Trophoblast cell (in vitro differentiated cells and primary cell): ENCODE results near the gene ADK.

Experiments used
- DNase-seq, 2 donors: peaks; one replicate each; pipeline ENCODE4 v3.0.0-alpha.2; 2016
- H2AFZ ChIP-seq: 2 replicates; pipeline ENCODE4 v1.6.1; 2013; ENCODE audit warnings: low read length, moderate library complexity, mild to moderate bottlenecking; ENCODE audit not compliant: insufficient read depth, poor library complexity
- H2AK5ac ChIP-seq: 2 replicates; pipeline ENCODE4 v1.6.1; 2013; ENCODE audit warnings: mild to moderate bottlenecking, low read length
- H2BK120ac ChIP-seq: 2 replicates; pipeline ENCODE4 v1.6.1; 2013; ENCODE audit warnings: low read length, mild to moderate bottlenecking, moderate library complexity; ENCODE audit not compliant: insufficient read depth, poor library complexity
- H2BK12ac ChIP-seq: 2 replicates; pipeline ENCODE4 v1.6.1; 2013; ENCODE audit warnings: mild to moderate bottlenecking, low read length, moderate library complexity
- H2BK5ac ChIP-seq: 2 replicates; pipeline ENCODE4 v1.6.1; 2013; ENCODE audit warnings: low read length, low read depth, moderate library complexity, mild to moderate bottlenecking; ENCODE audit not compliant: poor library complexity
- H3K14ac ChIP-seq: 2 replicates; pipeline ENCODE4 v1.6.1; 2013; ENCODE audit warnings: mild to moderate bottlenecking, low read length
- H3K18ac ChIP-seq: 2 replicates; pipeline ENCODE4 v1.6.1; 2013; ENCODE audit warnings: mild to moderate bottlenecking, low read length
- H3K23ac ChIP-seq: 2 replicates; pipeline ENCODE4 v1.6.1; 2013; ENCODE audit warnings: low read length
- H3K27ac ChIP-seq: 2 replicates; pipeline ENCODE4 v1.5.1; 2013; ENCODE audit warnings: low read depth, mild to moderate bottlenecking, inconsistent platforms, low read length, moderate library complexity
- H3K27me3 ChIP-seq: 2 replicates; pipeline ENCODE4 v1.6.1; 2013; ENCODE audit warnings: inconsistent platforms, mild to moderate bottlenecking, low read length, moderate library complexity; ENCODE audit not compliant: insufficient read depth
- H3K36me3 ChIP-seq, 2 experiments: 1 replicate in 1 of 2; 2 replicates in 1 of 2; pipeline ENCODE4 v1.6.1; 2013; ENCODE audit warnings: low read length in 2 of 2, mild to moderate bottlenecking in 2 of 2, moderate library complexity in 1 of 2; ENCODE audit not compliant: insufficient read depth in 2 of 2, control insufficient read depth in 1 of 2
- H3K4ac ChIP-seq: 2 replicates; pipeline ENCODE4 v1.6.1; 2013; ENCODE audit warnings: low read depth, mild to moderate bottlenecking, low read length, moderate library complexity
- H3K4me1 ChIP-seq, 2 experiments: 1 replicate in 1 of 2; 2 replicates in 1 of 2; pipeline ENCODE4 v1.6.1; 2013; ENCODE audit warnings: low read length in 2 of 2, mild to moderate bottlenecking in 2 of 2, moderate library complexity in 1 of 2; ENCODE audit not compliant: insufficient read depth in 2 of 2, control insufficient read depth in 1 of 2
- H3K4me2 ChIP-seq: 2 replicates; pipeline ENCODE4 v1.6.1; 2013; ENCODE audit warnings: inconsistent platforms, mild to moderate bottlenecking, low read length, moderate library complexity
- H3K4me3 ChIP-seq: 2 replicates; pipeline ENCODE4 v1.5.1; 2013; ENCODE audit warnings: mild to moderate bottlenecking, low read depth, low read length, inconsistent platforms
- H3K79me1 ChIP-seq: one replicate; pipeline ENCODE4 v1.6.1; 2013; ENCODE audit warnings: low read length
- H3K79me2 ChIP-seq: 2 replicates; pipeline ENCODE4 v1.6.1; 2013; ENCODE audit warnings: low read length, mild to moderate bottlenecking; ENCODE audit not compliant: control insufficient read depth, insufficient read depth, poor library complexity
- H3K9ac ChIP-seq: 2 replicates; pipeline ENCODE4 v1.6.1; 2013; ENCODE audit warnings: mild to moderate bottlenecking, low read length
- H3K9me3 ChIP-seq: 2 replicates; pipeline ENCODE4 v1.6.1; 2013; ENCODE audit warnings: low read depth, mild to moderate bottlenecking, control low read depth, inconsistent platforms, low read length; ENCODE audit not compliant: insufficient read depth
- H4K12ac ChIP-seq: 2 replicates; pipeline ENCODE4 v1.6.1; 2013; ENCODE audit warnings: low read depth, mild to moderate bottlenecking, low read length, moderate library complexity
- H4K8ac ChIP-seq: 2 replicates; pipeline ENCODE4 v1.6.1; 2013; ENCODE audit warnings: low read depth, mild to moderate bottlenecking, low read length, moderate library complexity
- H4K91ac ChIP-seq: one replicate; pipeline ENCODE4 v1.6.1; 2013; ENCODE audit warnings: low read depth, mild to moderate bottlenecking, low read length, moderate library complexity
- WGBS: extraction: QIAGEN DNeasy Blood & Tissue Kit; methylation state at CpG from one replicate; pipeline ENCODE4 v1.1.7; 2013; ENCODE audit warnings: missing lambda C conversion rate; ENCODE audit not compliant: insufficient read length, insufficient coverage; ENCODE audit errors: extremely low coverage; 5-methylcytosine and 5-hydroxymethylcytosine counted together

The ADK gene

DNA sequence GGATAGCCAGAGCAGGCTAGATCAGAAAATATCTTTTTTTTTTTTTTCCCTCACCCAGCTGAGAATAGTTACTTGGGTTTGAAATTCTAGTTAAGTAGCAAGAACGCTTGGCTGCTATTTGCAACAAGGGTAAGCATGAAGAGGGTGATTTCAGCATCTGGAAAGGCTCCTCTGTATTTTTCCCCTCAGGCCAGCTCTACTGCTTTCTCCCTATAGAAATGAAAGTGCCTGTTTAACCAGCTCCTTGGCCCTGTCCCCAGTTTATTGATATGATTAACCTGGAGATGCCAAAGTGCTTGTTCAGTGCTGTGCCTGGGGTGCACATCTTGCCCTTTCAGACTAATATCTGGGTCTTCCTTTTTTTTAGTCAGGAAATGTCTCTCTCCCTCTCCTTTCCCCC, 37.5 kb upstream of the ADK start:
- H3K79me2 ChIP-seq, result no peaks in the 10 kb centered on the region
- no peak overlapping the region for H3K18ac ChIP-seq
- peaks cover 53 to 76% of the 10 kb centered on the region in 2 experiments for H3K36me3 ChIP-seq
- no peaks in the 10 kb centered on the region for H3K9me3 ChIP-seq
- no peak overlapping the region for H3K4me2 ChIP-seq
- H3K27me3 ChIP-seq, result no peaks in the 10 kb centered on the region
- H3K9ac ChIP-seq, result no peak overlapping the region
- H4K91ac ChIP-seq, result no peak overlapping the region
- no peak overlapping the region for H3K23ac ChIP-seq
- H4K12ac ChIP-seq, result no peak overlapping the region
- no peak overlapping the region for H3K14ac ChIP-seq
- H3K79me1 ChIP-seq, result no peaks in the 10 kb centered on the region
- H2AFZ ChIP-seq, result no peak overlapping the region
- no peak overlapping the region for H3K4me3 ChIP-seq
- no peak overlapping the region for H3K27ac ChIP-seq
- H3K4me1 ChIP-seq, result no peaks in the 10 kb centered on the region
- H2BK120ac ChIP-seq, result no peak overlapping the region
- H2BK5ac ChIP-seq, result no peak overlapping the region
- no peak overlapping the region for H3K4ac ChIP-seq
- no peak for DNase-seq
- H4K8ac ChIP-seq, result no peak overlapping the region
- WGBS, result no CpG with 5 or more reads among the region's 1 CpG
- H2AK5ac ChIP-seq, result no peak overlapping the region
- no peak overlapping the region for H2BK12ac ChIP-seq

- no peak overlapping the region for H4K12ac ChIP-seq
- H3K9ac ChIP-seq, result no peak overlapping the region
- no peak overlapping the region for H3K4me2 ChIP-seq
- H3K14ac ChIP-seq, result no peak overlapping the region
- H3K4me3 ChIP-seq, result no peak overlapping the region
- no peak overlapping the region for H2BK120ac ChIP-seq
- H3K27me3 ChIP-seq, result no peaks in the 10 kb centered on the region
- H3K27ac ChIP-seq, result no peak overlapping the region
- H3K4ac ChIP-seq, result no peak overlapping the region
- no peaks in the 10 kb centered on the region for H3K79me1 ChIP-seq
- H3K23ac ChIP-seq, result no peak overlapping the region
- WGBS, result 100% methylated on average over 1 of the region's 12 CpGs
- no peak overlapping the region for H2AFZ ChIP-seq
- H3K9me3 ChIP-seq, result no peaks in the 10 kb centered on the region
- DNase-seq, result no peak
- H2BK12ac ChIP-seq, result no peak overlapping the region
- no peak overlapping the region for H4K8ac ChIP-seq
- no peak overlapping the region for H2BK5ac ChIP-seq
- H4K91ac ChIP-seq, result no peak overlapping the region
- no peaks in the 10 kb centered on the region for H3K79me2 ChIP-seq
- H3K4me1 ChIP-seq, result no peaks in the 10 kb centered on the region
- no peak overlapping the region for H3K18ac ChIP-seq
- no peak overlapping the region for H2AK5ac ChIP-seq
- peaks cover 53 to 75% of the 10 kb centered on the region in 2 experiments for H3K36me3 ChIP-seq
Measured at GRCh38 chr10:74114041-74114448, 37.0 kb upstream of the ADK start.

DNA sequence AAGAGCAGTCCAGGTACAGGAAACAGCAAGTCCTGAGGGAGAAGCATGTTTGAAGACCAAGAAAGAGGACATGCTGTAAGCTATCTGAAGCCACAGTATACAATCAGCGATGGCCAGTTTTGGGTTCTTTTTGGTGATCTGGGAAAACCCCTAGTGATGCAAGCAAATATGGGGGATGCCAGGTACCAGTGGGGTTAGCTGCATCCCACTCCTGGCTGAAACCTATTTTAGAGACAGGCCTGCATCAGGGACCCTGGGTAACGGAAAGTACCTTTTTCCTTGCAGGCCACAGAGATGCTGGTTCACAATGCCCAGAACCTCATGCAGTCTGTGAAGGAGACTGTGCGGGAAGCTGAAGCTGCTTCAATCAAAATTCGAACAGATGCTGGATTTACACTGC, 33.3 kb upstream of the ADK start:
- no CpG with 5 or more reads among the region's 4 CpGs for WGBS
- no peaks in the 10 kb centered on the region for H3K79me1 ChIP-seq
- H3K27ac ChIP-seq, result no peak overlapping the region
- H3K79me2 ChIP-seq, result no peaks in the 10 kb centered on the region
- no peak overlapping the region for H3K4me2 ChIP-seq
- H3K27me3 ChIP-seq, result no peaks in the 10 kb centered on the region
- H2BK12ac ChIP-seq, result no peak overlapping the region
- H4K12ac ChIP-seq, result no peak overlapping the region
- H3K4ac ChIP-seq, result no peak overlapping the region
- no peak overlapping the region for H2AK5ac ChIP-seq
- H3K18ac ChIP-seq, result no peak overlapping the region
- H4K8ac ChIP-seq, result no peak overlapping the region
- H3K23ac ChIP-seq, result no peak overlapping the region
- no peak overlapping the region for H3K9ac ChIP-seq
- H3K4me1 ChIP-seq, result no peaks in the 10 kb centered on the region
- no peak overlapping the region for H2BK120ac ChIP-seq
- no peak for DNase-seq
- no peak overlapping the region for H2BK5ac ChIP-seq
- H3K14ac ChIP-seq, result no peak overlapping the region
- H4K91ac ChIP-seq, result no peak overlapping the region
- H2AFZ ChIP-seq, result no peak overlapping the region
- H3K9me3 ChIP-seq, result no peaks in the 10 kb centered on the region
- H3K36me3 ChIP-seq, result peaks cover 38 to 54% of the 10 kb centered on the region in 2 experiments
- no peak overlapping the region for H3K4me3 ChIP-seq

GRCh38 chr10:74118804-74119203, 32.2 kb upstream of the ADK start:
- no peak overlapping the region for H3K4me3 ChIP-seq
- H2BK12ac ChIP-seq, result no peak overlapping the region
- H3K23ac ChIP-seq, result no peak overlapping the region
- no peak overlapping the region for H4K8ac ChIP-seq
- H4K91ac ChIP-seq, result no peak overlapping the region
- H3K9ac ChIP-seq, result no peak overlapping the region
- H2BK120ac ChIP-seq, result no peak overlapping the region
- H3K18ac ChIP-seq, result no peak overlapping the region
- H2AFZ ChIP-seq, result no peak overlapping the region
- H3K27me3 ChIP-seq, result no peaks in the 10 kb centered on the region
- no peak overlapping the region for H3K4ac ChIP-seq
- H3K4me1 ChIP-seq, result no peaks in the 10 kb centered on the region
- no peaks in the 10 kb centered on the region for H3K79me1 ChIP-seq
- no peak overlapping the region for H2BK5ac ChIP-seq
- H3K36me3 ChIP-seq, result peaks cover 38 to 54% of the 10 kb centered on the region in 2 experiments
- no peak overlapping the region for H4K12ac ChIP-seq
- no peak for DNase-seq
- no CpG with 5 or more reads among the region's 3 CpGs for WGBS
- H3K79me2 ChIP-seq, result no peaks in the 10 kb centered on the region
- no peaks in the 10 kb centered on the region for H3K9me3 ChIP-seq
- no peak overlapping the region for H3K27ac ChIP-seq
- no peak overlapping the region for H2AK5ac ChIP-seq
- H3K4me2 ChIP-seq, result no peak overlapping the region
- H3K14ac ChIP-seq, result no peak overlapping the region
